ENCODE measurements around the gene DHX40. TPM values are rescaled to one million over a fixed set of nuclear protein-coding genes. Genes with fewer than 3 reads are reported as not detected.

DHX40 gene
- polyA plus RNA-seq, 1 donor (not counting 4 experiments of a cell fraction or from before 2014, with no cell fraction given) = 30.7 TPM

- Histone ChIP-seq H3K36me3 (ENCODE audit: control insufficient read depth in 2 of 2, extremely low read depth in 1 of 2, insufficient read depth in 2 of 2, low read length in 2 of 2) (peaks cover 2 to 6% of the 10 kb centered on the region in 2 experiments), H3K4me1 (ENCODE audit: control insufficient read depth, extremely low read depth, insufficient read depth, low read length) (peaks cover 10% of the 10 kb centered on the region), H3K9me3 (ENCODE audit: control insufficient read depth, low read depth, low read length) (no peaks in the 10 kb centered on the region), H2AFZ (ENCODE audit: control insufficient read depth, low read length) (no peak overlapping the region), H3K27ac (ENCODE audit: control insufficient read depth, insufficient read depth, low read length) (no peak overlapping the region), H3K9me1 (ENCODE audit: control insufficient read depth, extremely low read depth, insufficient read depth, low read length) (peaks cover 2% of the 10 kb centered on the region), H3K4me3 (ENCODE audit: control insufficient read depth in 2 of 3, extremely low read depth in 1 of 3, insufficient read depth in 2 of 3, low read depth in 1 of 3, low read length in 3 of 3) (no peak overlapping the region), H3K27me3 (ENCODE audit: control insufficient read depth, extremely low read depth, insufficient read depth, low read length) (no peaks in the 10 kb centered on the region), H4K20me1 (ENCODE audit: control insufficient read depth, extremely low read depth, insufficient read depth, low read length) (peaks cover 39% of the 10 kb centered on the region), H3K9ac (ENCODE audit: control insufficient read depth, extremely low read depth, insufficient read depth, low read length) (no peak overlapping the region), H3K4me2 (ENCODE audit: control insufficient read depth, extremely low read depth, insufficient read depth, low read depth, low read length) (no peak overlapping the region), H3K79me2 (ENCODE audit: control insufficient read depth, insufficient read depth, low read length) (peaks cover 94% of the 10 kb centered on the region)
- TF ChIP-seq CTCF (optimal IDR thresholded peaks at IDR 0.05 in 1 of 3, IDR thresholded peaks at IDR 0.05 in 1 of 3, conservative IDR thresholded peaks at IDR 0.05 in 1 of 3; ENCODE audit: extremely low read depth in 1 of 3, insufficient read depth in 2 of 3, low read length in 3 of 3) = no peak
- no peak for TF ChIP-seq EZH2 (IDR thresholded peaks at IDR 0.05; ENCODE audit: low read length)
- FAIRE-seq (no peak), DNase-seq (ENCODE audit: low read depth, low spot score) (no peak)
- dilution Hi-C loops (cut with MboI; ENCODE audit: extremely low pct_ligation_motif_present, low sequenced_read_pairs) = no loop called here
Observed at GRCh38 chr17:59638553-59638952, 73.1 kb downstream of the DHX40 start.

- Histone ChIP-seq H3K4me2 (ENCODE audit: control insufficient read depth, extremely low read depth, insufficient read depth, low read depth, low read length) (no peak overlapping the region), H3K27me3 (ENCODE audit: control insufficient read depth, extremely low read depth, insufficient read depth, low read length) (no peaks in the 10 kb centered on the region), H3K9me1 (ENCODE audit: control insufficient read depth, extremely low read depth, insufficient read depth, low read length) (peaks cover 1% of the 10 kb centered on the region), H3K79me2 (ENCODE audit: control insufficient read depth, insufficient read depth, low read length) (peaks cover 92% of the 10 kb centered on the region), H3K9ac (ENCODE audit: control insufficient read depth, extremely low read depth, insufficient read depth, low read length) (no peak overlapping the region), H3K9me3 (ENCODE audit: control insufficient read depth, low read depth, low read length) (no peaks in the 10 kb centered on the region), H4K20me1 (ENCODE audit: control insufficient read depth, extremely low read depth, insufficient read depth, low read length) (peaks cover 23% of the 10 kb centered on the region), H3K27ac (ENCODE audit: control insufficient read depth, insufficient read depth, low read length) (no peak overlapping the region), H3K36me3 (ENCODE audit: control insufficient read depth in 2 of 2, extremely low read depth in 1 of 2, insufficient read depth in 2 of 2, low read length in 2 of 2) (peaks cover 6 to 9% of the 10 kb centered on the region in 2 experiments), H3K4me1 (ENCODE audit: control insufficient read depth, extremely low read depth, insufficient read depth, low read length) (peaks cover 5% of the 10 kb centered on the region), H2AFZ (ENCODE audit: control insufficient read depth, low read length) (no peak overlapping the region), H3K4me3 (ENCODE audit: control insufficient read depth in 2 of 3, extremely low read depth in 1 of 3, insufficient read depth in 2 of 3, low read depth in 1 of 3, low read length in 3 of 3) (no peak overlapping the region)
- no peak for DNase-seq (ENCODE audit: low read depth, low spot score)
- no peak for TF ChIP-seq CTCF (optimal IDR thresholded peaks at IDR 0.05 in 1 of 3, IDR thresholded peaks at IDR 0.05 in 1 of 3, conservative IDR thresholded peaks at IDR 0.05 in 1 of 3; ENCODE audit: extremely low read depth in 1 of 3, insufficient read depth in 2 of 3, low read length in 3 of 3)
- TF ChIP-seq EZH2 (IDR thresholded peaks at IDR 0.05; ENCODE audit: low read length) = no peak
- no peak for FAIRE-seq
- dilution Hi-C loops (cut with MboI; ENCODE audit: extremely low pct_ligation_motif_present, low sequenced_read_pairs) = no loop called here
Observed at GRCh38 chr17:59641799-59642484, 76.5 kb downstream of the DHX40 start.
